ENCODE data around the gene APEX2. TPM values are rescaled to one million over a fixed set of nuclear protein-coding genes. Genes with fewer than 3 reads are reported as not detected.

APEX2 gene
- total and polyA plus RNA-seq, 2 experiments from 2014 or later = 10.0 to 20.1 TPM

GRCh38 chrX:55056820-55057674 lies 56.9 kb downstream of the APEX2 start (continued):
- TF ChIP-seq, protein P1, sequence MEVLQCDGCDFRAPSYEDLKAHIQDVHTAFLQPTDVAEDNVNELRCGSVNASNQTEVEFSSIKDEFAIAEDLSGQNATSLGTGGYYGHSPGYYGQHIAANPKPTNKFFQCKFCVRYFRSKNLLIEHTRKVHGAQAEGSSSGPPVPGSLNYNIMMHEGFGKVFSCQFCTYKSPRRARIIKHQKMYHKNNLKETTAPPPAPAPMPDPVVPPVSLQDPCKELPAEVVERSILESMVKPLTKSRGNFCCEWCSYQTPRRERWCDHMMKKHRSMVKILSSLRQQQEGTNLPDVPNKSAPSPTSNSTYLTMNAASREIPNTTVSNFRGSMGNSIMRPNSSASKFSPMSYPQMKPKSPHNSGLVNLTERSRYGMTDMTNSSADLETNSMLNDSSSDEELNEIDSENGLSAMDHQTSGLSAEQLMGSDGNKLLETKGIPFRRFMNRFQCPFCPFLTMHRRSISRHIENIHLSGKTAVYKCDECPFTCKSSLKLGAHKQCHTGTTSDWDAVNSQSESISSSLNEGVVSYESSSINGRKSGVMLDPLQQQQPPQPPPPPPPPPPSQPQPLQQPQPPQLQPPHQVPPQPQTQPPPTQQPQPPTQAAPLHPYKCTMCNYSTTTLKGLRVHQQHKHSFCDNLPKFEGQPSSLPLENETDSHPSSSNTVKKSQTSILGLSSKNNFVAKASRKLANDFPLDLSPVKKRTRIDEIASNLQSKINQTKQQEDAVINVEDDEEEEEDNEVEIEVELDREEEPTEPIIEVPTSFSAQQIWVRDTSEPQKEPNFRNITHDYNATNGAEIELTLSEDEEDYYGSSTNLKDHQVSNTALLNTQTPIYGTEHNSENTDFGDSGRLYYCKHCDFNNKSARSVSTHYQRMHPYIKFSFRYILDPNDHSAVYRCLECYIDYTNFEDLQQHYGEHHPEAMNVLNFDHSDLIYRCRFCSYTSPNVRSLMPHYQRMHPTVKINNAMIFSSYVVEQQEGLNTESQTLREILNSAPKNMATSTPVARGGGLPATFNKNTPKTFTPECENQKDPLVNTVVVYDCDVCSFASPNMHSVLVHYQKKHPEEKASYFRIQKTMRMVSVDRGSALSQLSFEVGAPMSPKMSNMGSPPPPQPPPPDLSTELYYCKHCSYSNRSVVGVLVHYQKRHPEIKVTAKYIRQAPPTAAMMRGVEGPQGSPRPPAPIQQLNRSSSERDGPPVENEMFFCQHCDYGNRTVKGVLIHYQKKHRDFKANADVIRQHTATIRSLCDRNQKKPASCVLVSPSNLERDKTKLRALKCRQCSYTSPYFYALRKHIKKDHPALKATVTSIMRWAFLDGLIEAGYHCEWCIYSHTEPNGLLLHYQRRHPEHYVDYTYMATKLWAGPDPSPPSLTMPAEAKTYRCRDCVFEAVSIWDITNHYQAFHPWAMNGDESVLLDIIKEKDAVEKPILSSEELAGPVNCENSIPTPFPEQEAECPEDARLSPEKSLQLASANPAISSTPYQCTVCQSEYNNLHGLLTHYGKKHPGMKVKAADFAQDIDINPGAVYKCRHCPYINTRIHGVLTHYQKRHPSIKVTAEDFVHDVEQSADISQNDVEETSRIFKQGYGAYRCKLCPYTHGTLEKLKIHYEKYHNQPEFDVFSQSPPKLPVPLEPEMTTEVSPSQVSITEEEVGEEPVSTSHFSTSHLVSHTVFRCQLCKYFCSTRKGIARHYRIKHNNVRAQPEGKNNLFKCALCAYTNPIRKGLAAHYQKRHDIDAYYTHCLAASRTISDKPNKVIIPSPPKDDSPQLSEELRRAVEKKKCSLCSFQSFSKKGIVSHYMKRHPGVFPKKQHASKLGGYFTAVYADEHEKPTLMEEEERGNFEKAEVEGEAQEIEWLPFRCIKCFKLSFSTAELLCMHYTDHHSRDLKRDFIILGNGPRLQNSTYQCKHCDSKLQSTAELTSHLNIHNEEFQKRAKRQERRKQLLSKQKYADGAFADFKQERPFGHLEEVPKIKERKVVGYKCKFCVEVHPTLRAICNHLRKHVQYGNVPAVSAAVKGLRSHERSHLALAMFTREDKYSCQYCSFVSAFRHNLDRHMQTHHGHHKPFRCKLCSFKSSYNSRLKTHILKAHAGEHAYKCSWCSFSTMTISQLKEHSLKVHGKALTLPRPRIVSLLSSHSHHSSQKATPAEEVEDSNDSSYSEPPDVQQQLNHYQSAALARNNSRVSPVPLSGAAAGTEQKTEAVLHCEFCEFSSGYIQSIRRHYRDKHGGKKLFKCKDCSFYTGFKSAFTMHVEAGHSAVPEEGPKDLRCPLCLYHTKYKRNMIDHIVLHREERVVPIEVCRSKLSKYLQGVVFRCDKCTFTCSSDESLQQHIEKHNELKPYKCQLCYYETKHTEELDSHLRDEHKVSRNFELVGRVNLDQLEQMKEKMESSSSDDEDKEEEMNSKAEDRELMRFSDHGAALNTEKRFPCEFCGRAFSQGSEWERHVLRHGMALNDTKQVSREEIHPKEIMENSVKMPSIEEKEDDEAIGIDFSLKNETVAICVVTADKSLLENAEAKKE (CRISPR knock-in tag; IDR thresholded peaks at IDR 0.05) = no peak
- TF ChIP-seq ZNF331 (CRISPR knock-in tag; IDR thresholded peaks at IDR 0.05; ENCODE audit: low read depth) (no peak), JUNB (IDR thresholded peaks at IDR 0.05; ENCODE audit: unreplicated experiment) (no peak), NANOG (IDR thresholded peaks at IDR 0.05; ENCODE audit: borderline replicate concordance) (no peak), EZH2 (IDR thresholded peaks at IDR 0.05; ENCODE audit: low read depth, unreplicated experiment) (no peak)
- TF ChIP-seq, protein P2, sequence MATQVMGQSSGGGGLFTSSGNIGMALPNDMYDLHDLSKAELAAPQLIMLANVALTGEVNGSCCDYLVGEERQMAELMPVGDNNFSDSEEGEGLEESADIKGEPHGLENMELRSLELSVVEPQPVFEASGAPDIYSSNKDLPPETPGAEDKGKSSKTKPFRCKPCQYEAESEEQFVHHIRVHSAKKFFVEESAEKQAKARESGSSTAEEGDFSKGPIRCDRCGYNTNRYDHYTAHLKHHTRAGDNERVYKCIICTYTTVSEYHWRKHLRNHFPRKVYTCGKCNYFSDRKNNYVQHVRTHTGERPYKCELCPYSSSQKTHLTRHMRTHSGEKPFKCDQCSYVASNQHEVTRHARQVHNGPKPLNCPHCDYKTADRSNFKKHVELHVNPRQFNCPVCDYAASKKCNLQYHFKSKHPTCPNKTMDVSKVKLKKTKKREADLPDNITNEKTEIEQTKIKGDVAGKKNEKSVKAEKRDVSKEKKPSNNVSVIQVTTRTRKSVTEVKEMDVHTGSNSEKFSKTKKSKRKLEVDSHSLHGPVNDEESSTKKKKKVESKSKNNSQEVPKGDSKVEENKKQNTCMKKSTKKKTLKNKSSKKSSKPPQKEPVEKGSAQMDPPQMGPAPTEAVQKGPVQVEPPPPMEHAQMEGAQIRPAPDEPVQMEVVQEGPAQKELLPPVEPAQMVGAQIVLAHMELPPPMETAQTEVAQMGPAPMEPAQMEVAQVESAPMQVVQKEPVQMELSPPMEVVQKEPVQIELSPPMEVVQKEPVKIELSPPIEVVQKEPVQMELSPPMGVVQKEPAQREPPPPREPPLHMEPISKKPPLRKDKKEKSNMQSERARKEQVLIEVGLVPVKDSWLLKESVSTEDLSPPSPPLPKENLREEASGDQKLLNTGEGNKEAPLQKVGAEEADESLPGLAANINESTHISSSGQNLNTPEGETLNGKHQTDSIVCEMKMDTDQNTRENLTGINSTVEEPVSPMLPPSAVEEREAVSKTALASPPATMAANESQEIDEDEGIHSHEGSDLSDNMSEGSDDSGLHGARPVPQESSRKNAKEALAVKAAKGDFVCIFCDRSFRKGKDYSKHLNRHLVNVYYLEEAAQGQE (IDR thresholded peaks at IDR 0.05; ENCODE audit: unreplicated experiment) = no peak

Measured in GM23338 (cell line).